SU-DHL-6 (cell line): ENCODE data around the gene RCBTB2.

Experiments used
- H2AFZ ChIP-seq: fragments of 200-600 bp; sonication (generic); 2 replicates; pipeline ENCODE4 v1.6.1; 2014; ENCODE audit warnings: low read depth, mild to moderate bottlenecking, moderate library complexity, mixed read lengths, antibody characterized with exemption, low read length; ENCODE audit not compliant: severe bottlenecking
- H3F3A ChIP-seq: fragments of 200-600 bp; shearing (Covaris generic); 2 replicates; pipeline ENCODE4 v1.6.0; 2016; ENCODE audit warnings: antibody characterized with exemption, mild to moderate bottlenecking; ENCODE audit not compliant: insufficient read depth
- H3K27ac ChIP-seq: fragments of 200-600 bp; sonication (generic); 2 replicates; pipeline ENCODE4 v1.5.1; 2016; ENCODE audit warnings: low read depth, mild to moderate bottlenecking, low read length, moderate library complexity, mixed read lengths
- H3K27me3 ChIP-seq: fragments of 200-600 bp; sonication (generic), shearing (Covaris generic); 2 replicates; pipeline ENCODE4 v1.6.0; 2014; ENCODE audit warnings: mild to moderate bottlenecking, low read length
- H3K36me3 ChIP-seq: fragments of 200-600 bp; sonication (generic); 2 replicates; pipeline ENCODE4 v1.6.1; 2014; ENCODE audit warnings: mild to moderate bottlenecking, low read length, mixed read lengths
- H3K4me2 ChIP-seq: fragments of 300-600, 200-600 bp; shearing (Covaris generic), sonication (generic); 2 replicates; pipeline ENCODE4 v1.6.0; 2014; ENCODE audit warnings: low read length, low read depth, mild to moderate bottlenecking; ENCODE audit not compliant: poor library complexity, severe bottlenecking
- H3K4me3 ChIP-seq: fragments of 200-600 bp; sonication (generic); 2 replicates; pipeline ENCODE4 v1.5.1; 2014; ENCODE audit warnings: antibody characterized with exemption, low read length, mild to moderate bottlenecking, mixed read lengths; ENCODE audit not compliant: insufficient read depth, poor library complexity, severe bottlenecking
- H3K79me2 ChIP-seq: fragments of 200-600 bp; sonication (generic); 2 replicates; pipeline ENCODE4 v1.6.1; 2014; ENCODE audit warnings: mild to moderate bottlenecking, low read length, moderate library complexity; ENCODE audit not compliant: insufficient read depth
- H3K9ac ChIP-seq: fragments of 200-600 bp; sonication (generic); 2 replicates; pipeline ENCODE4 v1.7.0; 2014; ENCODE audit warnings: mild to moderate bottlenecking, low read length
- H3K9me2 ChIP-seq: fragments of 200-600 bp; sonication (generic); replicated peaks from 2 replicates; pipeline ENCODE4 v1.6.1; 2014; ENCODE audit warnings: low read length; ENCODE audit not compliant: insufficient read depth
- H3K9me3 ChIP-seq: fragments of 200-600 bp; sonication (generic); 2 replicates; pipeline ENCODE4 v1.6.1; 2014; ENCODE audit warnings: low read length, mixed read lengths; ENCODE audit not compliant: insufficient read depth
- H4K20me1 ChIP-seq: fragments of 200-600 bp; sonication (generic); 2 replicates; pipeline ENCODE4 v1.6.1; 2014; ENCODE audit warnings: low read depth, mild to moderate bottlenecking, antibody characterized with exemption, low read length, moderate library complexity, mixed read lengths
- CTCF ChIP-seq: fragments of 200-600 bp; sonication (generic); IDR thresholded peaks from one replicate; pipeline ENCODE4 v1.5.1; 2017; ENCODE audit warnings: antibody characterized with exemption, mild to moderate bottlenecking, low read length, moderate library complexity; ENCODE audit not compliant: insufficient read depth, poor library complexity, severe bottlenecking
- EZH2phosphoT487 ChIP-seq: fragments of 200-600 bp; sonication (generic), shearing (Covaris generic); conservative IDR thresholded peaks from 2 replicates; pipeline ENCODE4 v1.6.1; 2018; ENCODE audit warnings: mild to moderate bottlenecking, antibody characterized with exemption, low read length, moderate library complexity, mixed read lengths

RCBTB2 gene

GRCh38 chr13:48549658-48550057, 16.8 kb upstream of the RCBTB2 start:
- Histone ChIP-seq H3K27me3 (no peaks in the 10 kb centered on the region), H3K27ac (no peak overlapping the region), H4K20me1 (no peaks in the 10 kb centered on the region), H3F3A (no peaks in the 10 kb centered on the region), H3K9ac (no peak overlapping the region), H3K36me3 (peaks cover 14% of the 10 kb centered on the region), H2AFZ (no peak overlapping the region), H3K9me3 (peaks cover 28% of the 10 kb centered on the region), H3K79me2 (no peaks in the 10 kb centered on the region), H3K9me2 (no peaks in the 10 kb centered on the region), H3K4me3 (no peak overlapping the region), H3K4me2 (no peak overlapping the region)
- TF ChIP-seq CTCF (no peak), EZH2phosphoT487 (no peak)

- H3K9me2 ChIP-seq = no peaks in the 10 kb centered on the region
- no peaks in the 10 kb centered on the region for H3K27me3 ChIP-seq
- peaks cover 28% of the 10 kb centered on the region for H3K9me3 ChIP-seq
- no peak overlapping the region for H3K4me3 ChIP-seq
- no peaks in the 10 kb centered on the region for H3K79me2 ChIP-seq
- no peak overlapping the region for H3K4me2 ChIP-seq
- no peak for TF ChIP-seq EZH2phosphoT487
- no peak for TF ChIP-seq CTCF
- peaks cover 3% of the 10 kb centered on the region; the same call in 1 of the 2 replicates for H3K36me3 ChIP-seq
- H2AFZ ChIP-seq = no peak overlapping the region
- no peaks in the 10 kb centered on the region for H4K20me1 ChIP-seq
- H3K27ac ChIP-seq = no peak overlapping the region
- no peak overlapping the region for H3K9ac ChIP-seq
- no peaks in the 10 kb centered on the region for H3F3A ChIP-seq
Observed at GRCh38 chr13:48547663-48548092, 14.8 kb upstream of the RCBTB2 start.

GRCh38 chr13:48545608-48546007, 12.7 kb upstream of the RCBTB2 start:
- no peaks in the 10 kb centered on the region for H4K20me1 ChIP-seq
- peaks cover 9% of the 10 kb centered on the region; the same call in 1 of the 2 replicates for H3K9me3 ChIP-seq
- no peak overlapping the region for H3K4me2 ChIP-seq
- H3K9ac ChIP-seq = no peak overlapping the region
- no peaks in the 10 kb centered on the region for H3F3A ChIP-seq
- no peaks in the 10 kb centered on the region for H3K79me2 ChIP-seq
- peaks cover 3% of the 10 kb centered on the region; the same call in 1 of the 2 replicates for H3K36me3 ChIP-seq
- H3K9me2 ChIP-seq = no peaks in the 10 kb centered on the region
- TF ChIP-seq EZH2phosphoT487 = no peak
- H3K27me3 ChIP-seq = no peaks in the 10 kb centered on the region
- H2AFZ ChIP-seq = no peak overlapping the region
- H3K27ac ChIP-seq = no peak overlapping the region
- H3K4me3 ChIP-seq = no peak overlapping the region

GRCh38 chr13:48542581-48543341, 9.9 kb upstream of the RCBTB2 start:
- peak overlapping the region; percentile 65 for H2AFZ ChIP-seq
- peak overlapping the region; percentile 15; the same call in 1 of the 2 replicates for H3K9ac ChIP-seq
- TF ChIP-seq CTCF = no peak
- TF ChIP-seq EZH2phosphoT487 = no peak
- no peaks in the 10 kb centered on the region for H4K20me1 ChIP-seq
- no peaks in the 10 kb centered on the region for H3K9me2 ChIP-seq
- no peaks in the 10 kb centered on the region for H3F3A ChIP-seq
- H3K4me3 ChIP-seq = no peak overlapping the region
- H3K9me3 ChIP-seq = no peaks in the 10 kb centered on the region
- H3K79me2 ChIP-seq = no peaks in the 10 kb centered on the region
- no peak overlapping the region for H3K27ac ChIP-seq
- peak overlapping the region; percentile 7 for H3K4me2 ChIP-seq
- peaks cover 1% of the 10 kb centered on the region; the same call in 1 of the 2 replicates for H3K36me3 ChIP-seq
- no peaks in the 10 kb centered on the region for H3K27me3 ChIP-seq
